Transverse colon (tissue), 4 donors: ENCODE results near the gene SERAC1. TPM values are rescaled to one million over a fixed set of nuclear protein-coding genes. Genes with fewer than 3 reads are reported as not detected.
"Not testable (repeated sequence)": the region's sequence is repeated elsewhere in the genome, so short reads cannot be mapped to it uniquely, and the experiment has no call there.

Source experiments
- DNase-seq: peaks from one replicate; pipeline ENCODE4 v3.0.0-alpha.2; 2019
- H3K27ac ChIP-seq, 4 donors: fragments of 200-600 bp; sonication (generic); 2 replicates each; pipeline ENCODE4 v1.5.1; 2016 to 2018; ENCODE audit warnings: inconsistent platforms in 4 of 4
- H3K27me3 ChIP-seq: fragments of 200-600 bp; sonication (generic); 2 replicates; pipeline ENCODE4 v1.5.1; 2017; ENCODE audit warnings: inconsistent platforms
- H3K36me3 ChIP-seq, 4 donors: fragments of 200-600 bp; sonication (generic); 2 replicates each; pipeline ENCODE4 v1.5.1; 2017 to 2019; ENCODE audit warnings: inconsistent platforms in 4 of 4
- H3K4me1 ChIP-seq, 4 donors: fragments of 200-600 bp; sonication (generic); 2 replicates each; pipeline ENCODE4 v1.5.1; 2017 to 2020; ENCODE audit warnings: inconsistent platforms in 4 of 4
- H3K4me3 ChIP-seq, 4 donors: fragments of 200-600 bp; sonication (generic); 1 replicate in 1 of 4; 2 replicates in 3 of 4; pipeline versions ENCODE4 v1.5.1 to v1.6.1; 2017 to 2019; ENCODE audit warnings: inconsistent platforms in 4 of 4
- H3K9me3 ChIP-seq, 2 donors: fragments of 200-600 bp; sonication (generic); 2 replicates each; pipeline ENCODE4 v1.5.1; 2017 to 2019; ENCODE audit warnings: inconsistent platforms in 2 of 2
- EP300 ChIP-seq: sonication (generic); formaldehyde crosslinking; IDR thresholded peaks from one replicate; pipeline ENCODE4 v1.6.1; 2017; ENCODE audit warnings: antibody characterized with exemption, low read depth
- POLR2A ChIP-seq: fragments of 450-650 bp; IDR thresholded peaks from one replicate; pipeline ENCODE4 v1.6.1; 2016; ENCODE audit warnings: antibody characterized with exemption, mild to moderate bottlenecking, moderate library complexity
- POLR2AphosphoS5 ChIP-seq, 3 donors: sonication (generic); formaldehyde crosslinking; IDR thresholded peaks; one replicate each; pipeline ENCODE4 v1.6.1; 2016; ENCODE audit warnings: antibody characterized with exemption in 3 of 3
- WGBS, 2 donors: methylation state at CpG; one replicate each; pipeline ENCODE4 v1.1.5; 2018; ENCODE audit warnings: low coverage in 1 of 2; 5-methylcytosine and 5-hydroxymethylcytosine counted together
- in situ Hi-C, 4 donors: fragments of 200-750 bp; cut with MboI; loops; one replicate each; pipeline versions ENCODE4 v1.15.0 to v1.15.1; 2017; ENCODE audit warnings: low sequenced_read_pairs in 3 of 4, low pct_ligation_motif_present in 1 of 4, low pct_unique_long_range_greater_than_20kb in 1 of 4
- intact Hi-C: fragments of 100-400 bp; cut with DNase I; formaldehyde crosslinking; loops from one replicate; pipeline ENCODE4 v1.15.1; 2023; ENCODE audit warnings: low total_unique reads
- total RNA-seq, 4 donors: library from RNA; depleted of rRNA; stranded (reverse); fragments of >200 nt; gene quantifications; one replicate each; pipeline ENCODE4 v1.1.0, GENCODE V29; 2016
- TF ChIP-seq, protein P1 (sequence below), 5 experiments: fragments of 200-600 bp in 3 of 5; fragments of 450-650 bp in 2 of 5; sonication (generic) in 3 of 5; IDR thresholded peaks; 1 replicate in 2 of 5; 2 replicates in 3 of 5; pipeline ENCODE4 v1.5.1; 2016 to 2017; ENCODE audit warnings: antibody characterized with exemption in 5 of 5, inconsistent platforms in 3 of 5, mild to moderate bottlenecking in 2 of 5, moderate library complexity in 1 of 5

SERAC1 gene
- total RNA-seq, 4 donors from 2014 or later: 9.8 to 125 (median 13.5) TPM

DNA sequence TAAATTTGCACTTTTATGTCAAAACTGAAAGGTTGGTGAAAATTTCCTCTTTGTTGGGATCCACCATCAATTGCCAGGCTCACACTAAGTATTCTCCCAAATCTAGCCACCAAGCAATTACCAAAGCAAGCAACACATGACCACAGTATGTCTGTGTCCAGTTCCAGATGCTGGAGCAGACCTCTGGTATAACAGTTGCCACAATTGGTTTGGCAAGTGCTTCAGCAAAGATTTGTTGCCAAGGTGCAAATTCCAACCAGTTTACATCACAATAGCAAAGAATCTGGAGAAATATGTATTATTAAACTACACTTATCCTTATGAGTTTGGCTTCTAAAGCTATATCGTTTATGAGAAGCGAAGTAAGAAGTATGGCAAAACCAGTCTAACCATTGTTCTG lies 6.5 kb upstream of the SERAC1 start:
- Histone ChIP-seq H3K9me3 (no peaks in the 10 kb centered on the region), H3K36me3 (no peaks in the 10 kb centered on the region), H3K4me1 (no peaks in the 10 kb centered on the region), H3K27ac (no peak overlapping the region), H3K4me3 (no peak overlapping the region), H3K27me3 (no peaks in the 10 kb centered on the region)
- intact Hi-C loops (no loop called here), in situ Hi-C loops (no loop called here)
- no peak for TF ChIP-seq POLR2A
- no peak for TF ChIP-seq POLR2AphosphoS5 (IDR thresholded peaks at IDR 0.05)
- no peak for TF ChIP-seq EP300
- TF ChIP-seq, protein P1, sequence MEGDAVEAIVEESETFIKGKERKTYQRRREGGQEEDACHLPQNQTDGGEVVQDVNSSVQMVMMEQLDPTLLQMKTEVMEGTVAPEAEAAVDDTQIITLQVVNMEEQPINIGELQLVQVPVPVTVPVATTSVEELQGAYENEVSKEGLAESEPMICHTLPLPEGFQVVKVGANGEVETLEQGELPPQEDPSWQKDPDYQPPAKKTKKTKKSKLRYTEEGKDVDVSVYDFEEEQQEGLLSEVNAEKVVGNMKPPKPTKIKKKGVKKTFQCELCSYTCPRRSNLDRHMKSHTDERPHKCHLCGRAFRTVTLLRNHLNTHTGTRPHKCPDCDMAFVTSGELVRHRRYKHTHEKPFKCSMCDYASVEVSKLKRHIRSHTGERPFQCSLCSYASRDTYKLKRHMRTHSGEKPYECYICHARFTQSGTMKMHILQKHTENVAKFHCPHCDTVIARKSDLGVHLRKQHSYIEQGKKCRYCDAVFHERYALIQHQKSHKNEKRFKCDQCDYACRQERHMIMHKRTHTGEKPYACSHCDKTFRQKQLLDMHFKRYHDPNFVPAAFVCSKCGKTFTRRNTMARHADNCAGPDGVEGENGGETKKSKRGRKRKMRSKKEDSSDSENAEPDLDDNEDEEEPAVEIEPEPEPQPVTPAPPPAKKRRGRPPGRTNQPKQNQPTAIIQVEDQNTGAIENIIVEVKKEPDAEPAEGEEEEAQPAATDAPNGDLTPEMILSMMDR (IDR thresholded peaks at IDR 0.05): no peak
- 80 to 81% methylated on average over 2 of the region's 2 CpGs for WGBS, 2 donors
- no peak for DNase-seq

DNA sequence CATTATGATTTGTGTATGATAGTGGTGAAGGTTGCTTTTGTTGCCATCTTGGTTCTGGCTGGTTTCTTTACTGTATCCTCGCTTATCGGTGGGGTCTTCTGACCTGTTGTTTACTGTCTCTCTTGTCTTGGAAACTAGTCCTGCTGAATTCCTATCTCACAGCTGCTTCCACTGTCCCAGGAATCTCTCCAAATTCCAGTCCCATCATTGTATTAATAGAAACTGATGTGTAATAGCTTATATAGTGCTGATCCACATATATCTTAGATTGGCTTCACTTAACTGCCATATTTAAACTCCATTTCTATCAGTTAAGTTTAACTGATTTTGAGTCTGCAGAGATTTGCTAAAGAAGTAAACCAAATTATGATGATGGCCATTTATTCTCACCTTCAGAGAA lies 6.0 kb upstream of the SERAC1 start:
- WGBS, 2 donors: 71 to 100% methylated on average over 1 to 2 of the region's 2 CpGs
- intact Hi-C loops (no loop called here), in situ Hi-C loops (no loop called here)
- Histone ChIP-seq H3K27me3 (no peaks in the 10 kb centered on the region), H3K27ac (no peak overlapping the region), H3K9me3 (no peaks in the 10 kb centered on the region), H3K4me3 (no peak overlapping the region), H3K4me1 (peaks cover 0 to under 1% (median under 1%) of the 10 kb centered on the region in 4 donors), H3K36me3 (no peaks in the 10 kb centered on the region)
- TF ChIP-seq, protein P1 (IDR thresholded peaks at IDR 0.05): no peak
- DNase-seq: no peak

DNA sequence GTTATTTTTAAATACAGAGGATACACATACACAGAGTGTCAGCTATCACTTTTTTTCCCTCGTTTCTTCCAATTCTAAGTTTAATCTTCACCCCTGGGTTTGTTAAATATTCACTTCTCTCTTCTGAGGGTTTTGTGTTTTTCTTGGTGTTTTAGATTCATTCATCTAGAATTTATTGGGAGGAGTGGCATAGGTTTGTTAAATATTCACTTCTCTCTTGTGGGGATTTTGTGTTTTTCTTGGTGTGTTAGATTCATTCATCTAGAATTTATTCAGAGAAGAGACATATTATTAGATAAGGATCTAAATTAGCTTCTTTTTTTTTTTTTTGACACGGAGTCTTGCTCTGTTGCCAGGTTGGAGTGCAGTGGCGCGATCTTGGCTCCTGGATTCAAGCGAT lies 3.9 kb upstream of the SERAC1 start:
- H3K4me1 ChIP-seq: peaks cover 0 to 9% (median 5%) of the 10 kb centered on the region in 4 donors
- H3K27me3 ChIP-seq: no peaks in the 10 kb centered on the region
- no peak for DNase-seq
- WGBS, 2 donors: 94% methylated on average over 5 of the region's 5 CpGs
- no peak overlapping the region for H3K27ac ChIP-seq
- intact Hi-C loops (no loop called here), in situ Hi-C loops (no loop called here)
- no peaks in the 10 kb centered on the region for H3K9me3 ChIP-seq
- TF ChIP-seq EP300: no peak
- TF ChIP-seq, protein P1 (IDR thresholded peaks at IDR 0.05): no peak
- no peak for TF ChIP-seq POLR2AphosphoS5 (IDR thresholded peaks at IDR 0.05)
- no peak for TF ChIP-seq POLR2A
- no peaks in the 10 kb centered on the region for H3K36me3 ChIP-seq
- no peak overlapping the region for H3K4me3 ChIP-seq

DNA sequence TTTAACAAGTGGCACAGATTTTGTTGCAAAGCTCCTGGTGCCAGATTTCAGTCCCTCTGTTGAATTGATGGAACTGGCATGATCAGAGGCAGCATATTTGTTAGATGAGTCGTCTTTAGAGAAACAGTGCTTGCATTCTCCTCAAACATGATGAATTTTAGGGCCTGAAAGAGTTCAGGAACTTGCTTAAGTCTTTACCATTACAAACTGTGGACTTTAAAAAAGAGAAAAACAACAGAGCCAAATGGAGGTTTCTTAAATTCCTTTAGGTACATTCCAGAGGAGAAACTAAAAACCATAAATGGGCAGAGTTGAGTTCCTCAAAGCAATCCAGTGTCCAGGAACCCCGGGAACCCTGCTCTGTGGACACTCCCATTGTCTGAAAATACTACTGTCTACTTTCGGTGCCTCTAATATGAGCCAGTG lies 2.6 kb upstream of the SERAC1 start:
- no peaks in the 10 kb centered on the region for H3K27me3 ChIP-seq
- intact Hi-C loops (no loop called here), in situ Hi-C loops (no loop called here)
- no peak overlapping the region for H3K4me3 ChIP-seq
- WGBS, 2 donors: 78 to 80% methylated on average over 2 to 3 of the region's 3 CpGs
- TF ChIP-seq EP300: no peak
- no peak for TF ChIP-seq POLR2A
- TF ChIP-seq POLR2AphosphoS5 (IDR thresholded peaks at IDR 0.05): no peak
- TF ChIP-seq, protein P1 (IDR thresholded peaks at IDR 0.05): no peak
- H3K9me3 ChIP-seq: no peaks in the 10 kb centered on the region
- H3K27ac ChIP-seq: peak overlapping the region; percentile 19 to 45 (median 35)
- DNase-seq: no peak
- H3K36me3 ChIP-seq: no peaks in the 10 kb centered on the region
- H3K4me1 ChIP-seq: peaks cover 5 to 15% (median 9%) of the 10 kb centered on the region in 4 donors

DNA sequence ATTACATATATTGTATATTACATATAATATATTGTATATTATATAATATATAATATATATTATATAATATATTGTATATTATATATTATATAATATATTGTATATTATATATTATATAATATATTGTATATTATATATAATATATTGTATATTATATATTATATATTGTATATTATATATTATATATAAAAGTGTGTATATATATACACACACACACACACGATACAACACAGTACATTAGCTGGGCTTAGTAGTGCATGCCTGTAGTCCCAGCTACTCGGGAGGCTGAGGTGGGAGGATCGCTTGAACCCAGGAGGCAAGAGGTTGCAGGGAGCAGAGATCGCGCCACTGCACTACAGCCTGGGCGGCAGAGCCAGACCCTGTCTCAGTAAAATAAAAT lies 1.6 kb upstream of the SERAC1 start:
- H3K36me3 ChIP-seq, intact Hi-C loops, H3K9me3 ChIP-seq, in situ Hi-C loops, DNase-seq, H3K27me3 ChIP-seq, H3K4me3 ChIP-seq: not testable (repeated sequence)
- Histone ChIP-seq H3K4me1 (peaks cover 5 to 15% (median 9%) of the 10 kb centered on the region in 4 donors), H3K27ac (peak overlapping the region; percentile 16 to 43 (median 24))
- 93 to 100% methylated on average over 2 to 6 of the region's 6 CpGs for WGBS, 2 donors
